Measurements from ENCODE around the gene NPTX2.

The NPTX2 gene

DNA sequence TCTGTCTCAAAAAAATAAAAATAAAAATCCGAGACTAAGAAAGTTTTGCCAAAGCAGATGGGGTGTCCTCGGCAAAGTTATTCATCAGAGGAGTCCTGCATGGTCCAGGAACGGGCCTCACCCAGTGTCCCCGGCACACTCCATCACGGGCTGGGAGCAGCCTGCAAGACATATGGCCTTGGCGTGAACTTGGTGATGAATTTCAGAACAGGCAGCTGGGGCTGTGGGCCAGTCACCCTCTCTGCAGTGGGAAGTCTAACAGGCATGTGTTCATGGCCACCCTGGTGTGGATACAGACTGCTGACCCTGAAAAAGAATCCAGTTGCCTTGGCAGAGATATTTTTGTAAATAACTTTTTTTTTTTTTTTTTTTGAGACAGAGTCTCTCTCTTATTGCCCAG, 34.7 kb downstream of the NPTX2 start:
- H3K9me3 Mint-ChIP-seq: no peaks in the 10 kb centered on the region
- H3K27ac Mint-ChIP-seq: no peak overlapping the region
- no peaks in the 10 kb centered on the region for H3K4me1 Mint-ChIP-seq (ENCODE audit: low read depth in 2 of 2)
- H3K36me3 Mint-ChIP-seq (ENCODE audit: insufficient read depth): no peaks in the 10 kb centered on the region
- H3K27me3 Mint-ChIP-seq: peaks cover 9 to 12% of the 10 kb centered on the region in 2 donors
- DNase-seq (no peak), ATAC-seq (replicated peaks) (no peak)
- H3K4me3 Mint-ChIP-seq: no peak overlapping the region

DNA sequence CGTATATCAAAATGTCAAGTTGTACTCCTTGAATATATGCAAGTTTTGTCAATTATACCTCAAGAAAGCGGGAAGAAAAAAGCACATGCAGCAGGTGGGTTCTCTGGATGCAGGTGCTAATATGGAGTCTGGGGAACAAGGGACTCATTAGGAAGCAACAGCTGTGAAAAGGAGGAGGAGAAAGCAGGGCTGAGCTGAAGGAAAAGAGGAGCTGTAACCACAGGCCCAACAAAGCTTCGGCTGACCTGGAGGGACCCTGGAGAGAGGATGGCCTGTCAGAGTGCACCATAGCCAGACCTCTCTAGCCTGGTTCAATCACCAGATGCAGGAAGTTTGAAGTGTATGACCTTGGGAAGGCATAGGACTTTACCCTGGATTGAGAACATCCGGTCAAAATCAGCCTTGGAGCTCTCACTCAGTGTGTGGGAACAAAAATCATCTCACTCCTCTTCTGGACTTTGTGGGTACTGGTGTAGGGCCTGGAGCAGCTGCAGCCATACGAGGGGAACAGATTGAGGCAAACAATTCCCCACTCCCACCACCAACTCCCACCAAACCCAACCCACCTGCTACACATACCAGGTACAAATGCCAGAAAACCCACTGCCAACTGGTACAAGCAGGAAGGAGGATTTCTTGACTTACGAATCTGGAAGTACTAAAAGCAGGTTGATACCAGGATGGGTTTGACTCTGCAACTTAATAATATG, 36.7 kb downstream of the NPTX2 start:
- no peaks in the 10 kb centered on the region for H3K36me3 Mint-ChIP-seq (ENCODE audit: insufficient read depth)
- no peaks in the 10 kb centered on the region for H3K4me1 Mint-ChIP-seq (ENCODE audit: low read depth in 2 of 2)
- H3K27me3 Mint-ChIP-seq: peaks cover 0 to 9% of the 10 kb centered on the region in 2 donors
- H3K4me3 Mint-ChIP-seq: no peak overlapping the region
- H3K9me3 Mint-ChIP-seq: no peaks in the 10 kb centered on the region
- no peak overlapping the region for H3K27ac Mint-ChIP-seq
- DNase-seq (no peak), ATAC-seq (replicated peaks) (no peak)

DNA sequence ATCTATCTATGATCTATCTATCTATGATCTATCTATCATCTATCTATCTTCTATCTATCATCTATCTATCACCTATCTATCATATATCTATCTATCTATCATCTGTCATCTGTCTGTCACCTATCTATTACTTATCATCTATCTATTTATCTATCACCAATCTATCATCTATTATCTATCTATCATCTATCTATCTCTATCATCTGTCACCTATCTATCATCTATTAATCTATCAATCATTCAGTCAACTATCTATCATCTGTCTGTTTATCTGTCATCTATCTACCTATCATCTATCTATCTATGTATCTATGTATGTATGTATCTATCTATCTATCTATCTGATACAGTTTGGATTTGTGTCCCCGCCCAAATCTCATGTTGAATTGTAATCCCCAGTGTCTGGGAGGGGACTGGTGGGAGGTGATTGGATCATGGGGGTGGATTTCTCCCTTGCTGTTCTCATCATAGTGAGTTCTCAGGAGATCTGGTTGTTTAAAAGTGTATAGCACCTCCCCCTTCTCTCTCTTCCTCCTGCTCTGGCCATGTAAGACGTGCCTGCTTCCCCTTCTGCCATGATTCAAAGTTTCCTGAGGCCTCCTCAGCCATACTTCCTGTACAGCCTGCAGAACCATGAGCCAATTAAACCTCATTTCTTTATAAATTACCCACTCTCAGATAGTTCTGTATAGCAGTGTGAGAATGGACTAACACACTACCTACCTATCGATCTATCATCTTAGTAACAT, 37.6 kb downstream of the NPTX2 start:
- ATAC-seq (replicated peaks) (no peak), DNase-seq (no peak)
- H3K27ac Mint-ChIP-seq: no peak overlapping the region
- no peaks in the 10 kb centered on the region for H3K9me3 Mint-ChIP-seq
- peaks cover 0 to 9% of the 10 kb centered on the region in 2 donors for H3K27me3 Mint-ChIP-seq
- H3K4me3 Mint-ChIP-seq: no peak overlapping the region
- H3K4me1 Mint-ChIP-seq (ENCODE audit: low read depth in 2 of 2): no peaks in the 10 kb centered on the region
- no peaks in the 10 kb centered on the region for H3K36me3 Mint-ChIP-seq (ENCODE audit: insufficient read depth)

DNA sequence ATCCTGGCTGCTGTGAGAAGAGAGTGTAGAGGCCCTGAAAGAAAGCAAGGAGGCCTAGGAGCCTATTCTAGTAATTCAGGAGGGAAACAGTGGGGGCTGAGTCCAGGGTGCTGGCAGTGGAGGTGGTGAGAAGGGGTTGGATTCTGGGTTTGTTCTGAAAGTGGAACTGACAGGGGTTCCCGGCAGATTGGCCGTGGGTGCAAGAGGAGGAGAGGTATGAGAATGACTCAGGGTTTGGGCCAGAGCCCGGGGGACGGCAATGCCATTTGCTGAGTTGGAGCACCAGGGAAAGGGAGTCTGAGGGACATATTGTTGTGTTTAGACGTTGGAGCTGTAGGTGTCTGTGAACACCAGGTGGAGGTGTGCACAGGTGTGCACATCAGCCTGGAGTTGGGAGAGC, 38.5 kb downstream of the NPTX2 start:
- Mint-ChIP-seq H3K4me3 (no peak overlapping the region), H3K36me3 (ENCODE audit: insufficient read depth) (no peaks in the 10 kb centered on the region), H3K9me3 (no peaks in the 10 kb centered on the region), H3K27ac (no peak overlapping the region), H3K4me1 (ENCODE audit: low read depth in 2 of 2) (no peaks in the 10 kb centered on the region), H3K27me3 (peaks cover 0 to 5% of the 10 kb centered on the region in 2 donors)
- no peak for ATAC-seq (replicated peaks)
- DNase-seq: no peak

DNA sequence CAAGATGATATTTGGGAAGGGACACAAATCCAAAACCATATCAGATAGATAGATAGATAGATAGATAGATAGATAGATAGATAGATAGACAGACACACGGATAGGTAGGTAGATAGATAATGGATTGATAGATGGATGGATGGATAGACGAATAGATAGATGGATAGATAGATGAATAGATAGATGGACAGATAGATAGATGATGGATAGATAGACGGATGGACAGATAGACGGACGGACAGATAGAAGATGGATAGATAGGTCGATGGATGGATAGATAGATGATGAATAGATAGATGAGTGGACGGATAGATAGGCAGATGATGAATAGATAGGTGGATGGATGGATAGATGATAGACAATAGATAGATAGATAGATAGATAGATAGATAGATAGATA, 39.8 kb downstream of the NPTX2 start:
- Mint-ChIP-seq H3K4me3 (no peak overlapping the region), H3K9me3 (no peaks in the 10 kb centered on the region), H3K4me1 (ENCODE audit: low read depth in 2 of 2) (no peaks in the 10 kb centered on the region), H3K27me3 (no peaks in the 10 kb centered on the region), H3K36me3 (ENCODE audit: insufficient read depth) (no peaks in the 10 kb centered on the region), H3K27ac (no peak overlapping the region)
- no peak for DNase-seq
- ATAC-seq (replicated peaks): no peak

DNA sequence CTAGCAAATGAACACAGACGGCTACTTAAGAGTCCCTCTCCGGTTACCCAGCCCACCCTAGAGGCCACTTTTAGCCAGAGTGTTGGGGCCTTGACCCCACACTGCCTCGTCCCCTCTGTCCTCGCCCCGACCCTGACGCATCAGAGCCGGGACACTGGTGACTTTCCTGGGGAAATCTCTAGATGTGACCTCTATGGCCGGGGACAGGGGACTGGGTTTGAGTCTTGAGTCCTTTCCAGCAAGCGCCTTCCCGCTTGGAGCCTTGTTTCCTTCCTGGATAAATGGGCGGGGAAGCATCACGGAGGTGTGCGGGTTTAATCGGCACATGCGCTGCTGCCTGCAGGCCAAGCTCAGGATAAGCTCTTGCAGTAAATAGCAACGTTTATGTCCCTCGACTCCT, 40.7 kb downstream of the NPTX2 start:
- Mint-ChIP-seq H3K27ac (no peak overlapping the region), H3K4me3 (no peak overlapping the region), H3K36me3 (ENCODE audit: insufficient read depth) (no peaks in the 10 kb centered on the region), H3K27me3 (no peaks in the 10 kb centered on the region), H3K4me1 (ENCODE audit: low read depth in 2 of 2) (no peaks in the 10 kb centered on the region), H3K9me3 (no peaks in the 10 kb centered on the region)
- DNase-seq: no peak
- ATAC-seq (replicated peaks): no peak

DNA sequence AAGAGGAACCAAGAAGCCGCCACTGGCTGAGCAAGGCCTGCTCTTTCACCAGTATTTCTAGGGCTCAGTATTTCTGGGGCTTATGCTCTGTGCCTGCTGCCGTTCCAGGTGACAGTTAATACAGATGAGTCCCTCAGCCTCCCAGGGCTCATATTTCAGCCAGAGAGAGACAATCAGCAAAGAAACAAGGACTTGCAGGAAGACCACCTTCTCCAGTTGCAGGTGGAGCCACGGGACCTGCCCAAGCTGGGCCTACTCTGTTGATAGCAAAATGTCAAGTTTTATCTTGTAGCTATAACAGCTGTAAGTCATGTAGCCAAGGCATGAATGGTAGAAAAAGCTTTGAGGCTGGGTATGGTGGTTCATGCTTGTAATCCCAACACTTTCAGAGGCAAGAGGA, 42.7 kb downstream of the NPTX2 start:
- no peak overlapping the region for H3K4me3 Mint-ChIP-seq
- no peak for DNase-seq
- H3K27ac Mint-ChIP-seq: no peak overlapping the region
- H3K9me3 Mint-ChIP-seq: no peaks in the 10 kb centered on the region
- no peaks in the 10 kb centered on the region for H3K36me3 Mint-ChIP-seq (ENCODE audit: insufficient read depth)
- no peak for ATAC-seq (replicated peaks)
- H3K27me3 Mint-ChIP-seq: no peaks in the 10 kb centered on the region
- no peaks in the 10 kb centered on the region for H3K4me1 Mint-ChIP-seq (ENCODE audit: low read depth in 2 of 2)

DNA sequence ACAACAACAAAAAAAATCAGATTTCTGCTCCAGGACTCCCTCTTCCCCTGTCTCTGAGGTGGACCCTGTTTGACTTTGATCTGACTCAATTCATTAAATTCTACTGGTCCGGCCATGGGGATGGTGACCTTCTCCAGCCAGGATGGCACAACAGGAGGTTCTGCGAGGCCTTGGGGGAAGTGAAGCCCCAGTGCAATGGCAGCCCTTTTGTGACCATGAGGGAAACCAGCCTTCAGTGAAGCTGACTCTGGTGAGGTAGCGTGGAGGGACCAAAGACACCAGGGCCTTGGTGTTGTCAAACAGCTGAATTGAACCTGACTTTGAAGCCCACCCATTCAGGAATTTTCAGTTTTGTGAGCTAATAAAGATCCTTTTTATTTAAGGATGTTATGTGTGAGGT, 44.5 kb downstream of the NPTX2 start:
- no peaks in the 10 kb centered on the region for H3K4me1 Mint-ChIP-seq (ENCODE audit: low read depth in 2 of 2)
- H3K36me3 Mint-ChIP-seq (ENCODE audit: insufficient read depth): no peaks in the 10 kb centered on the region
- H3K27me3 Mint-ChIP-seq: no peaks in the 10 kb centered on the region
- no peak for DNase-seq
- H3K9me3 Mint-ChIP-seq: no peaks in the 10 kb centered on the region
- H3K4me3 Mint-ChIP-seq: no peak overlapping the region
- no peak for ATAC-seq (replicated peaks)
- no peak overlapping the region for H3K27ac Mint-ChIP-seq

DNA sequence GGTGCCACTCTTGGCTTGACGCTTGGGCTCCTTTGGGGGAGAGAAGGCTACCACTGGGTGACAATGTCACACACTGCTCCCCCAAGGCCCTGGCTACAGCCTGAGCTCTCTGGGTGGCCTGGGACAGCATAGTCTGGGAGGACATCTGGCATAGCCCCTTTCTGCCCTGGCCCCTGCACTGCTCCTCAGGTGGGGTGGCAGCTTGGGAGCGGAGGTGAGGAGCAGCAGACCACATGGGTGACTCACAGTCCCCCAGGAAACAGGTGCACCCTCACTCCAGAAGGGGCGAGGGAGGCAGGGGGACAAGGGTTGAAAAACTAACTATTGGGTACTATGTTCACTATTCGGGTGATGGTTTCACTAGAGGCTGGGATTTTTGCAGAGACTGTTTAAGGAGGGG, 45.2 kb downstream of the NPTX2 start:
- no peaks in the 10 kb centered on the region for H3K27me3 Mint-ChIP-seq
- H3K27ac Mint-ChIP-seq: no peak overlapping the region
- H3K9me3 Mint-ChIP-seq: no peaks in the 10 kb centered on the region
- ATAC-seq (replicated peaks): no peak
- H3K4me3 Mint-ChIP-seq: no peak overlapping the region
- H3K36me3 Mint-ChIP-seq (ENCODE audit: insufficient read depth): no peaks in the 10 kb centered on the region
- H3K4me1 Mint-ChIP-seq (ENCODE audit: low read depth in 2 of 2): no peaks in the 10 kb centered on the region
- DNase-seq: no peak

DNA sequence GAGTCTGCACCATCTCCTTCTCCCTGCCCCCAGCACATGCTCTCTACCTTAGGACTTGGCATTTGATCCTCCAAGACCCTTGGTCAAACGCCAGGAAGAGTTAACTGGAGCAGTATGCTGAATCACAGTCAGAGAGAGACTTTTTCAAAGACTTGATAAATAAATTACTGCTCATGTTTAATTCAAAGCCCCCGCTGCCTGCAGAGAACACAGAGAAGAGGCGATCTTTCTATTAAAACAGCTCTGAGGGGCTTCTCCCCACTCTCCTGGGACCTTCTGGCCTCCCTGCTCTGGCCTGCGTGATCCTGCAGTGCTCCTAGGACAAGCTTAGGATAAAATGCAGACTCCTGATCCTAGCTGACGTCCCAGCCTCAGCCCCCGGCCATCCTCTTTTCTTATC, 47.8 kb downstream of the NPTX2 start:
- H3K9me3 Mint-ChIP-seq: no peaks in the 10 kb centered on the region
- H3K27me3 Mint-ChIP-seq: no peaks in the 10 kb centered on the region
- H3K4me1 Mint-ChIP-seq (ENCODE audit: low read depth in 2 of 2): no peaks in the 10 kb centered on the region
- H3K4me3 Mint-ChIP-seq: no peak overlapping the region
- no peaks in the 10 kb centered on the region for H3K36me3 Mint-ChIP-seq (ENCODE audit: insufficient read depth)
- no peak for ATAC-seq (replicated peaks)
- H3K27ac Mint-ChIP-seq: no peak overlapping the region
- no peak for DNase-seq

DNA sequence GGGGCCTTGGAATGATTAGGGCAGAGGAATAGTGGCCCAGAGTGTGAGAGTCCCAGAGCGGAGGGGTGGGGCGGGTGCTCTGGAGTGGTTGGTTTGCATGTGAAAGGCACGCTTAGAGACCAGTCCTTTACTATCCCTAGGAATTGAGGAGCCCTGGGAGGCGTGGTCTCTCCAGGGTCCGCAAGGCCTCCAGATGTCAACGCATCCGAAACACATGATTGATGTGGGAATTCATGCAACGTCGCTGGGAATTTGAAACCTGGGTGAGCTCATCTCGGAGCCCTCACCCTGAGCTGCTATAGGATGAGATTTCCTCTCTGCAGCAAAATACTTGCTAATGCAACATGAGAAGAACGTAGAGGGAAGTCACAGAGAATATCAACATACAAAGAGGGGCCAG, 51.2 kb downstream of the NPTX2 start:
- Mint-ChIP-seq H3K4me3 (no peak overlapping the region), H3K36me3 (ENCODE audit: insufficient read depth) (no peaks in the 10 kb centered on the region), H3K9me3 (peaks cover 3 to 7% of the 10 kb centered on the region in 2 donors), H3K27ac (no peak overlapping the region), H3K4me1 (ENCODE audit: low read depth in 2 of 2) (no peaks in the 10 kb centered on the region), H3K27me3 (no peaks in the 10 kb centered on the region)
- no peak for DNase-seq
- no peak for ATAC-seq (replicated peaks)

DNA sequence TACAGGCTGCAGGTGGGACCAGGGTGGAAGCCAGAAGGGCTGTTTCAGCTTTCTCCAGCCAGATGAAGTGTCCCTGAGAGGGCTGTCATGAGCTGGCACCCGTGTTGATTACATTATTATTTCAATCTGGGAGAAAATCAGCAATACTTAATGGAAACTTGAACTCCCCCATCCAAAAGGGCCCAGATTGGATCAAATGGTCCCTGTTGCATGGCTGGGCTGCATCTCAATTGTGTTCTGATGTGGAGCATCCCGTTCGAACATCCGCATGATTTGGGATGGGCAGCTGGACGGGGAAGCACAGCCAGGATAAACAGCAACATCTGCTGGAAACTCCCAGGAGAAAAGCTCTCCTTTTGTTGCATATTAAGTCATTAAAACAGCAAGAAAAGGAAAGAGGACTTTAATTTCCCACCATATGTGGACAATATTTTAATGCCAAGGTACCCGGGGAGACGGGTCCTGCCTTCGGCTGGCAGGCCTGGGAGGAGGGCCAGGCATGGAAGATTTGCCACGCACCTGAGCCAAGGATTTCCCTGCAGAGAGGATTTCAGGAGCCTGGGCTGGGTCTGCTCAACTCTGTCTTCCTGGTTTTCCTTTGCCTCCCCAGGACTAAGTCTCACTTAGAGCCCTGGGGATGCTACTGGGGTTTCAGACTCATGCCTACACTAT, 52.4 kb downstream of the NPTX2 start:
- Mint-ChIP-seq H3K4me3 (no peak overlapping the region), H3K9me3 (peaks cover 3 to 7% of the 10 kb centered on the region in 2 donors), H3K27ac (no peak overlapping the region), H3K36me3 (ENCODE audit: insufficient read depth) (no peaks in the 10 kb centered on the region), H3K27me3 (no peaks in the 10 kb centered on the region), H3K4me1 (ENCODE audit: low read depth in 2 of 2) (no peaks in the 10 kb centered on the region)
- DNase-seq (no peak), ATAC-seq (replicated peaks) (no peak)

DNA sequence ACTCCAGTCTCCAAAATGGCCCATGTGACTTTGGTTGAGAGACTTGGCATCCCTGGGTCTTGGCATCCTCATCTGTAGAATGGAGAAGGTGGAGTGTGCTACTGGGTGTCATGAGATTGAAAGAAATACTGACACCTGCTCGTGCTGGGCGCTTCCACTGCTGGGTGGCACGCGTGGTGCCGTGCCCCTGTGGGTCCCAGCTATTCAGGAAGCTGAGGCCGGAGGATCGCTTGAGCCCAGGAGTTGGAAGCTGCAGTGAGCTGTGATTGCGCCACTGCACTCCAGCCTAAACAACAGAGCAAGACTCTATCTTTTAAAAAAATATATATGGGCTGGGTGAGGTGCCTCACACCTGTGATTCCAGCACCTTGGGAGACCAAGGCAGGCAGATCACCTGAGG, 53.1 kb downstream of the NPTX2 start:
- H3K36me3 Mint-ChIP-seq (ENCODE audit: insufficient read depth): no peaks in the 10 kb centered on the region
- no peak for DNase-seq
- H3K4me1 Mint-ChIP-seq (ENCODE audit: low read depth in 2 of 2): no peaks in the 10 kb centered on the region
- no peak for ATAC-seq (replicated peaks)
- no peak overlapping the region for H3K27ac Mint-ChIP-seq
- H3K4me3 Mint-ChIP-seq: no peak overlapping the region
- H3K9me3 Mint-ChIP-seq: peaks cover 3 to 7% of the 10 kb centered on the region in 2 donors
- no peaks in the 10 kb centered on the region for H3K27me3 Mint-ChIP-seq

DNA sequence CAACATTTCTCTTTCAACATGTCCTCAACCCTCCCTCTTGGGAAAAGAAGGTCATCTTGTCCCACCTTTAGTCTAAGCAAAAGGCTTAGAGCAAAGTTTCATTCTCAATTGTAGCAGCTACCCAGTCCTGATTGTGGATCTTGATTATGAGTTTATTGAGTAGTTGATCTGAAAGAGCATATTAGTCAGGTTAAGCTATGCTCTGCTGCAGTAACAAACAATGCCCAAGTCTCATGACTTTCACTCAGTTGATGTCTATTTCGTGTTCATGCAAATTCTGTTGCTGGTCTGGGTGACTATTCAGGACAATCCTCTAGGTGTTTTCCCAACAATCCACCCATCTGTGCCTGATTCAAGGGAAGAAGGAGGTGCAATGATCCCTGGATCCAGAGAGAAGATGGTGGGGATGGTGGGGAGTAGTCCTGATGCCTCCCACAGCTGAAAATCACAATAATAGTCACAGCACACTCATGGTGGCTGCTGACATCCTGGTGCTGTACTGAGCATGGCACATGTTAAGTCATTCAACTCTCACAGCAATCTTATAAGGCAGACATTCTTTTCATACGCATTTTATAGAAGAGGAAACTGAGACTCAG, 54.7 kb downstream of the NPTX2 start:
- DNase-seq (no peak), ATAC-seq (replicated peaks) (no peak)
- Mint-ChIP-seq H3K27me3 (no peaks in the 10 kb centered on the region), H3K4me1 (ENCODE audit: low read depth in 2 of 2) (no peaks in the 10 kb centered on the region), H3K36me3 (ENCODE audit: insufficient read depth) (no peaks in the 10 kb centered on the region), H3K4me3 (no peak overlapping the region), H3K27ac (no peak overlapping the region), H3K9me3 (peaks cover 3 to 7% of the 10 kb centered on the region in 2 donors)
